Stimulated activated CD4-positive, alpha-beta T cell treated with anti-CD3 and anti-CD28 coated beads, Interleukin-12 subunit alpha, Interleukin-12 subunit beta, amount 100 ng/mL, for 48 hours (primary cell): Measurements from ENCODE around the gene MRPL54.
"Not testable (repeated sequence)": the region's sequence is repeated elsewhere in the genome, so short reads cannot be mapped to it uniquely, and the experiment has no call there.

Experiments used
- DNase-seq, 3 donors: peaks; one replicate each; pipeline ENCODE4 v3.0.0-alpha.2; 2020; ENCODE audit warnings: low read depth in 2 of 3, low spot score in 1 of 3

The MRPL54 gene

GRCh38 chr19:3740431-3740830 lies 22.1 kb upstream of the MRPL54 start:
- DNase-seq = no peak

GRCh38 chr19:3743486-3743885 lies 19.0 kb upstream of the MRPL54 start:
- no peak for DNase-seq

GRCh38 chr19:3745363-3746045 lies 17.0 kb upstream of the MRPL54 start:
- DNase-seq = no peak

GRCh38 chr19:3746371-3747056 lies 16.0 kb upstream of the MRPL54 start:
- DNase-seq = no peak

- DNase-seq = no peak
These were observed 13.5 kb upstream of the MRPL54 start for GRCh38 chr19:3748965-3749364.

- DNase-seq = no peak
These were observed 12.3 kb upstream of the MRPL54 start for GRCh38 chr19:3750211-3750610.

GRCh38 chr19:3751236-3751635 lies 11.2 kb upstream of the MRPL54 start:
- DNase-seq = no peak

- DNase-seq = no peak
These were observed 10.0 kb upstream of the MRPL54 start for GRCh38 chr19:3752492-3752891.

- no peak for DNase-seq
These were observed 8.7 kb upstream of the MRPL54 start for GRCh38 chr19:3753631-3754410.

GRCh38 chr19:3757705-3758104 lies 4.8 kb upstream of the MRPL54 start:
- DNase-seq = not testable (repeated sequence)

- not testable (repeated sequence) for DNase-seq
These were observed 4.2 kb upstream of the MRPL54 start for GRCh38 chr19:3758297-3758696.

GRCh38 chr19:3759482-3760254 lies 2.8 kb upstream of the MRPL54 start:
- no peak for DNase-seq

- no peak for DNase-seq
These were observed 1.6 kb upstream of the MRPL54 start for GRCh38 chr19:3760871-3761361.

- peak; percentile 93 to 98 (median 95) for DNase-seq
These were observed 926 bp upstream of the MRPL54 start, which contains the start of gene APBA3 for GRCh38 chr19:3761382-3762129. Gene APBA3 (minus strand): TSS chr19:3761692. CDS start chr19:3760264, 1,428 bp downstream.

- no peak for DNase-seq
These were observed 380 bp upstream of the MRPL54 start for GRCh38 chr19:3762130-3762473.

GRCh38 chr19:3765121-3765520 lies 2.6 kb downstream of the MRPL54 start:
- no peak for DNase-seq

- DNase-seq = not testable (repeated sequence)
These were observed 3.3 kb downstream of the MRPL54 start for GRCh38 chr19:3765757-3766156.

- no peak for DNase-seq
These were observed 4.0 kb downstream of the MRPL54 start for GRCh38 chr19:3766520-3766919.

- no peak for DNase-seq
These were observed 4.6 kb downstream of the MRPL54 start for GRCh38 chr19:3767050-3767449.

- DNase-seq = no peak
These were observed 5.7 kb downstream of the MRPL54 start for GRCh38 chr19:3768015-3768747.
